IgD-negative memory B cell (primary cell): Measurements from ENCODE around the gene EFCC1. TPM values are rescaled to one million over a fixed set of nuclear protein-coding genes. Genes with fewer than 3 reads are reported as not detected.
"Not testable (repeated sequence)": the region's sequence is repeated elsewhere in the genome, so short reads cannot be mapped to it uniquely, and the experiment has no call there.

Experiments
- H3K27ac Mint-ChIP-seq, 3 donors: one replicate each; pipeline ENCODE4 v1.8.0; 2020 to 2022; ENCODE audit warnings: mild to moderate bottlenecking in 3 of 3, mixed read lengths in 3 of 3, moderate library complexity in 1 of 3
- H3K27me3 Mint-ChIP-seq: one replicate; pipeline ENCODE4 v1.8.0; 2021; ENCODE audit warnings: mixed read lengths
- H3K36me3 Mint-ChIP-seq: one replicate; pipeline ENCODE4 v1.8.0; 2020; ENCODE audit warnings: mild to moderate bottlenecking, mixed read lengths
- H3K4me1 Mint-ChIP-seq, 3 donors: one replicate each; pipeline ENCODE4 v1.8.0; 2020 to 2022; ENCODE audit warnings: mixed read lengths in 3 of 3, mild to moderate bottlenecking in 1 of 3
- H3K4me3 Mint-ChIP-seq, 4 donors: one replicate each; pipeline ENCODE4 v1.8.0; 2020 to 2022; ENCODE audit warnings: mild to moderate bottlenecking in 4 of 4, mixed read lengths in 4 of 4, moderate library complexity in 3 of 4
- H3K9me3 Mint-ChIP-seq, 3 donors: one replicate each; pipeline ENCODE4 v1.8.0; 2020 to 2021; ENCODE audit warnings: mixed read lengths in 3 of 3, mild to moderate bottlenecking in 1 of 3
- polyA plus RNA-seq: library from polyadenylated mRNA; unstranded; fragments of 300-500 nt; fragmentation: Illumina TruSeq; gene quantifications from one replicate; pipeline ENCODE4 v1.2.3, GENCODE V29; 2021

EFCC1 gene
- polyA plus RNA-seq, 1 donor from 2014 or later, result not detected

- peaks cover 55% of the 10 kb centered on the region for H3K27me3 Mint-ChIP-seq
- not testable (repeated sequence) for H3K27ac Mint-ChIP-seq, H3K4me3 Mint-ChIP-seq, H3K36me3 Mint-ChIP-seq, H3K4me1 Mint-ChIP-seq, H3K9me3 Mint-ChIP-seq
Measured at GRCh38 chr3:129069313-129070085, 68.4 kb downstream of the EFCC1 start.

- H3K27ac Mint-ChIP-seq, result no peak overlapping the region
- H3K27me3 Mint-ChIP-seq, result peaks cover 48% of the 10 kb centered on the region
- peaks cover 0 to 4% (median 0%) of the 10 kb centered on the region in 3 donors for H3K4me1 Mint-ChIP-seq
- H3K36me3 Mint-ChIP-seq, result peaks cover 2% of the 10 kb centered on the region
- H3K4me3 Mint-ChIP-seq, result no peak overlapping the region
- H3K9me3 Mint-ChIP-seq, result peaks cover 3 to 4% (median 4%) of the 10 kb centered on the region in 3 donors
Measured at GRCh38 chr3:129070086-129070885, 69.2 kb downstream of the EFCC1 start.

GRCh38 chr3:129077222-129077621 lies 76.1 kb downstream of the EFCC1 start:
- peaks cover 5% of the 10 kb centered on the region for H3K27me3 Mint-ChIP-seq
- no peak overlapping the region for H3K4me3 Mint-ChIP-seq
- no peaks in the 10 kb centered on the region for H3K4me1 Mint-ChIP-seq
- peaks cover 1% of the 10 kb centered on the region for H3K36me3 Mint-ChIP-seq
- H3K9me3 Mint-ChIP-seq, result no peaks in the 10 kb centered on the region
- H3K27ac Mint-ChIP-seq, result no peak overlapping the region

- Mint-ChIP-seq H3K27me3 (no peaks in the 10 kb centered on the region), H3K4me3 (no peak overlapping the region), H3K36me3 (peaks cover 4% of the 10 kb centered on the region)
Measured at GRCh38 chr3:129078510-129078909, 77.4 kb downstream of the EFCC1 start.

GRCh38 chr3:129081503-129081902 lies 80.4 kb downstream of the EFCC1 start:
- no peak overlapping the region for H3K27ac Mint-ChIP-seq
- H3K36me3 Mint-ChIP-seq, result peaks cover 6% of the 10 kb centered on the region
- H3K9me3 Mint-ChIP-seq, result no peaks in the 10 kb centered on the region
- H3K27me3 Mint-ChIP-seq, result no peaks in the 10 kb centered on the region
- no peaks in the 10 kb centered on the region for H3K4me1 Mint-ChIP-seq
- H3K4me3 Mint-ChIP-seq, result no peak overlapping the region

More at GRCh38 chr3:129078510-129078909, 77.4 kb downstream of the EFCC1 start:
- no peaks in the 10 kb centered on the region for H3K9me3 Mint-ChIP-seq
- H3K27ac Mint-ChIP-seq, result no peak overlapping the region
- no peaks in the 10 kb centered on the region for H3K4me1 Mint-ChIP-seq

GRCh38 chr3:129082026-129082425 lies 80.9 kb downstream of the EFCC1 start:
- no peaks in the 10 kb centered on the region for H3K27me3 Mint-ChIP-seq
- H3K36me3 Mint-ChIP-seq, result peaks cover 6% of the 10 kb centered on the region
- no peaks in the 10 kb centered on the region for H3K9me3 Mint-ChIP-seq
- no peaks in the 10 kb centered on the region for H3K4me1 Mint-ChIP-seq
- H3K4me3 Mint-ChIP-seq, result no peak overlapping the region
- H3K27ac Mint-ChIP-seq, result no peak overlapping the region

- no peak overlapping the region for H3K27ac Mint-ChIP-seq
- no peaks in the 10 kb centered on the region for H3K4me1 Mint-ChIP-seq
- no peaks in the 10 kb centered on the region for H3K9me3 Mint-ChIP-seq
Measured at GRCh38 chr3:129084501-129084900, 83.4 kb downstream of the EFCC1 start.

GRCh38 chr3:129085165-129085715 lies 84.1 kb downstream of the EFCC1 start:
- no peaks in the 10 kb centered on the region for H3K9me3 Mint-ChIP-seq
- H3K36me3 Mint-ChIP-seq, result peaks cover 6% of the 10 kb centered on the region
- H3K4me1 Mint-ChIP-seq, result no peaks in the 10 kb centered on the region
- H3K27ac Mint-ChIP-seq, result no peak overlapping the region
- no peak overlapping the region for H3K4me3 Mint-ChIP-seq
- H3K27me3 Mint-ChIP-seq, result no peaks in the 10 kb centered on the region

More at GRCh38 chr3:129084501-129084900, 83.4 kb downstream of the EFCC1 start:
- H3K4me3 Mint-ChIP-seq, result no peak overlapping the region
- H3K36me3 Mint-ChIP-seq, result peaks cover 6% of the 10 kb centered on the region
- no peaks in the 10 kb centered on the region for H3K27me3 Mint-ChIP-seq

- Mint-ChIP-seq H3K27me3 (no peaks in the 10 kb centered on the region), H3K4me1 (no peaks in the 10 kb centered on the region), H3K4me3 (no peak overlapping the region), H3K36me3 (peaks cover 6% of the 10 kb centered on the region), H3K27ac (no peak overlapping the region), H3K9me3 (no peaks in the 10 kb centered on the region)
Measured at GRCh38 chr3:129085818-129086217, 84.7 kb downstream of the EFCC1 start.

GRCh38 chr3:129087138-129087702 lies 86.1 kb downstream of the EFCC1 start:
- H3K4me3 Mint-ChIP-seq, result no peak overlapping the region
- no peaks in the 10 kb centered on the region for H3K9me3 Mint-ChIP-seq
- no peaks in the 10 kb centered on the region for H3K4me1 Mint-ChIP-seq
- H3K36me3 Mint-ChIP-seq, result peaks cover 6% of the 10 kb centered on the region
- no peaks in the 10 kb centered on the region for H3K27me3 Mint-ChIP-seq
- H3K27ac Mint-ChIP-seq, result no peak overlapping the region

GRCh38 chr3:129087904-129088303 lies 86.8 kb downstream of the EFCC1 start:
- not testable (repeated sequence) for H3K27ac Mint-ChIP-seq, H3K4me3 Mint-ChIP-seq, H3K9me3 Mint-ChIP-seq, H3K4me1 Mint-ChIP-seq, H3K27me3 Mint-ChIP-seq, H3K36me3 Mint-ChIP-seq

- H3K36me3 Mint-ChIP-seq, result not testable (repeated sequence)
Measured at GRCh38 chr3:129088312-129088711, 87.2 kb downstream of the EFCC1 start.

More at GRCh38 chr3:129088312-129088711, 87.2 kb downstream of the EFCC1 start:
- not testable (repeated sequence) for H3K4me3 Mint-ChIP-seq, H3K27ac Mint-ChIP-seq, H3K9me3 Mint-ChIP-seq, H3K4me1 Mint-ChIP-seq, H3K27me3 Mint-ChIP-seq
